Bone marrow (tissue), 2 donors: ENCODE results near the gene ARHGAP24.
"Not testable (repeated sequence)": the region's sequence is repeated elsewhere in the genome, so short reads cannot be mapped to it uniquely, and the experiment has no call there.

Source experiments
- DNase-seq, 2 donors: peaks; one replicate each; lab custom pipeline; 2025; lab: John Stamatoyannopoulos, UW

ARHGAP24 gene

DNA sequence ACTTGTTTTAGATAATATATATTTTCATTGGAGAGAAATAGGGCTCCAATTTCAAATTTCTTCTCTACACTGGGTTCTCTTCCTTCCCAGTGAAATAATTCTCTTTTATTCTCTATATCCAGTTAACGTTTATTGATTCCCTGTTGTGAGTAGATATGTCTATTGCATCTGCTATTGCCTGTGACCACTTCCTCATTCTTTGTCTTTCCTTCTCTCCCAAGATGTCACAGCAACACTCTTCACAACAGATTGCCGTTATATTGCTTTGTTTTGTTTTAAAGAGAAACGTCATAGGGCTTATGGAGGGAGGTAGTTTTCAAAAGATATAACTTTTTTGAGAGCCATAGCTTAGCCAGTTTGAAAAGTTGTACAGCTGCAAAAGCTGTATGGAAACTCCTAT, 343.8 kb downstream of the ARHGAP24 start:
- DNase-seq = no peak

GRCh38 chr4:85820101-85820500, 345.2 kb downstream of the ARHGAP24 start:
- DNase-seq = not testable (repeated sequence)

GRCh38 chr4:85821688-85822455, 346.9 kb downstream of the ARHGAP24 start:
- no peak for DNase-seq

DNA sequence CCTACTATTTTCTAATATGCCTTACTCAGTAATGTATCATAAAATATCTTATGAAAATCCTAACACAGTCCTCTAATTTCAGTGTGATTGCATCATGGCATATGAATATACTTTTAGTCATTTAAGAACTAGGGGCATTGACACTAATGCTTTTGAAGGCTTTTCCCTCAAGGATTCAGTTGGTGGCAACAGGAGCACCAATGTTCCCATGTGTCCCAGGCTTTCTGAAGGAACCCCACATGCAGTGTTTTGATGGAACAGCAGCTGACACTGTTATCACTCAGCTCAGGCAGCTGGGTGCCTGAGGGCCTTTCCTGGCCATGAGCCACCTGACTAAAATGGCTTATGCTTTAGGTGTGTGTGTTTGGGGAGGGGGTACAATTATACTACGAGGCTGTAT, 348.3 kb downstream of the ARHGAP24 start:
- DNase-seq = no peak

DNA sequence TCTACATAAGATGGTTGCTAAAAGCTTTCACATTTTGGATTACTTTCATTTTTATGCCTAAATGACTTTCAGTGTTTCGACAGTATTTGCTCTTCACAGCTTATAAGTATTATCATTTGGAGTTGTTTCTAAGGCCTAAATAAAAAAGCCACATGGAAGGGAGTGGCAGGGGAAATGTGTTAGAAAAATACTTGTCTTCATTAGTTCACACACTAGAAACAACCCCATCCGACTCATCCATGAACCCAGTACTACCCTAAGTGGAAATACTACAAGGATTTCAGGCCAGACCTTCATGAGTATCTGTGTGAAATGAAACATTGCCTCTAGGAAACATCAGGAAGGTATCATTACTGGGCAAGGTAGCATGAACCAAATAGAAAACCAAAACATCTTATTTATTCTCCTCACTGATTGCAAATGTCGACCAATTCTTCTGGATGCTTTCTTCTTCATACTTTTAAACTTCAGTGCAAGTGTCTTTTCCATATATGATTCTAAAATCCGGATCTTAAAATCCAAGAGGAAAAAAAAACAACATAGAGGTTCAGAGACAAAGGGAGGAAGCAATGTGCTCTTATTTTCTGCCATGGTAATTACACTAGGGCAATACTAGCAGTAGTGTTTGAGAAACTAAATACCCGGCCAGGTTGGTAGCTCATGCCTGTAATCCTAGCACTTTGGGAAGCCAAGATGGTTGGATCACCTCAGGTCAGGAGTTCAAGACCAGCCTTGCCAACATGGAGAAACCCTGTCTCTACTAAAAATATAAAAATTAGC, 349.4 kb downstream of the ARHGAP24 start:
- DNase-seq = no peak

- DNase-seq = no peak
Observed at GRCh38 chr4:85826060-85826678, 351.2 kb downstream of the ARHGAP24 start.

GRCh38 chr4:85828027-85828890, 353.3 kb downstream of the ARHGAP24 start:
- no peak for DNase-seq

- DNase-seq = no peak
Observed at GRCh38 chr4:85829276-85830051, 354.5 kb downstream of the ARHGAP24 start.

GRCh38 chr4:85831647-85832046, 356.7 kb downstream of the ARHGAP24 start:
- no peak for DNase-seq

DNA sequence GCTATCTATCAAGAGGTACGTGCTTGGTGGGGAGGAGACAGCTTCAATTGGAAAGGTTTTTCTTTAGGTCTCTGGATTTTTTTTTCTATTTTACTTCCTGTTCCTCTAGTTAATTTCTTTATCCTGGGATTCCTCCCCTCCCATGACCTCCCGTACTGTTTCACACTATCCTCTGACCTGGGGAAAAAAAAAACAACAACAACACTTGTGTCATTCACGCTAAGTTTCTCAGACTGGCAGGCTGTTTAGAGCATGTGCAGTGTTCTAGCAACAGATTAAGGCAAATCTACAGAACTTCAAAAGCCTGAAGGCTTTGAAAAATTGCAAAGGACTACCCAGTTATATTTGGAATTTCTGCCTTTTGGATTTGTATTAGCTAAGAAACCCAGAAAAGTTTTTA, 358.4 kb downstream of the ARHGAP24 start:
- no peak for DNase-seq

- DNase-seq = no peak
Observed at GRCh38 chr4:85834934-85835333, 360.0 kb downstream of the ARHGAP24 start.

- DNase-seq = no peak
Observed at GRCh38 chr4:85836588-85837438, 361.9 kb downstream of the ARHGAP24 start.

DNA sequence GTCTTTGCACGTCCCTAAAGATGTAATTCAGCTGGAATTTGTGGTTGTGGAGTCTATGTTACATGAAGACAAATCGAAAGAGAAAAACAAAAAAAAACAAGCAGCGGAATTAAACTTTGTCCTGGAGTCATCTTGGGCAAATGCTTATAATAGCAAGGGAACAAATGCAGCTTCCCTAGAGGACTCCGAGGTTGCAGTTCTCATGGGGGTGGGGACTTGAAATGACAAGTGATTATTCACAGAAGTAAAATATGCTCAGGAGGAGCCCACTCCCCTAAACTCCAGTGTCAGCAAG, 362.4 kb downstream of the ARHGAP24 start:
- no peak for DNase-seq

- DNase-seq = not testable (repeated sequence)
Observed at GRCh38 chr4:85839981-85840451, 365.1 kb downstream of the ARHGAP24 start.

DNA sequence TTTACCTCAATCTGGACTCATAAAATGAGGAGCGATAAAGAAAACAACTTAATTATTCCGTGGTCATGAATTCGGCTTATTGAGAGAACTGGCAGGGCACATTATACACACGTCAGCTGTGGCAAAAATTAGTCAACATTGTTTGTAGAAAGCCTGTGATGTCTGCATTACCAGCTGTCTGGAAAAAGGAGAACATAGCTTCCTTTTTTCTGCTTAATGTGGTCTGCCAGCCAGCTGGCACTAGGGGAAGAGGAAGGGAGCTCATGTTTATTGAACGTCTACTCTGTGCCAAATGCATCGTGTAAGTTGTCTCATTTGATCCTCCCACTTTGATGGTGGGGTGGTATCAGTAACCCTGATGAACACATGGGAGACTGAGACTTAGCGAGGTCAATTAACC, 367.6 kb downstream of the ARHGAP24 start:
- DNase-seq = peak; percentile 2 to 82

DNA sequence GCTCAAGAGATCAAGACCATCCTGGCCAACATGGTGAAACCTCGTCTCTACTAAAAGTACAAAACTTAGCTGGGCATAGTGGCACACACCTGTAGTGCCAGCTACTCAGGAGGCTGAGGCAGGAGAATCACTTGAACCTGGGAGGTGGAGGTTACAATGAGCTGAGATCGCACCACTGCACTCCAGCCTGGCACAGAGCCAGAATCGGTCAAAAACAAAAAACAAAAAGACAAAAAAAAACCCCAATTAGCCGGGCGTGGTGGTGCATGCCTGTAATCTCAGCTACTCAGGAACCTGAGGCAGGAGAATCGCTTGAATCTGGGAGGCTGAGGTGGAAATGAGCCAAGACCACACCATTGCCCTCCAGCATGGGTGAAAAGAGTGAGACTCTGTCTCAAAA, 378.8 kb downstream of the ARHGAP24 start:
- not testable (repeated sequence) for DNase-seq

GRCh38 chr4:85854546-85854945, 379.6 kb downstream of the ARHGAP24 start:
- no peak for DNase-seq

DNA sequence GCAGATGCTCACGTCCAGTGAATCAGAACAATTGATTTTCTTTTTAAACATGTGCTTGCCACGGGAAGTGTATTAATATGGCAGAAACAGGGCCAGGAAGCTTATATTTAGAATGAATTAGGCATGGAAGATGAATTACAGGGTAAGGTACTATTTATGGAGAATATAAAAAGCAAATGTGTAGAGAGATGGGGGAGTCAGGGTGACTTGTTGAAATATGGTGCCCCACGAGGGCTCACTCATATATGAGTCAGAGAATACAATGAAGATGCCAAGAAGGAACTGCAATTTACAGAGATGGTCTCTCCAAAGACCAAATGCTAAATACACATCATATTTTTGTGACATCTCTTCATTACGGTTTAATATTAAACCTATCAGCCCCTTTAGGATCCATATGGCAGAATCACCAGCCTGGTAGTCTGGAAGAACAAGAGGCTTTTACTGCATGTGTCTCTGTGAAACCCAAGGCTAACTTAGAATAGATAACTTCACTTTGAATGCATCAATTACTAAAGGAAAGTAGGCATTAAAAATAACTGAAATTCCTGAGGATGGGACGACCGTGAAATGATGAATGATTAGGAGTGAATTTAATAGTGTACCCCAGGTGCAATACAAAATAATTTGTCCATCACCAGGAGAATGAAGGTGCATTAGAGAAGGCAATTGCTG, 385.3 kb downstream of the ARHGAP24 start:
- DNase-seq = no peak

DNA sequence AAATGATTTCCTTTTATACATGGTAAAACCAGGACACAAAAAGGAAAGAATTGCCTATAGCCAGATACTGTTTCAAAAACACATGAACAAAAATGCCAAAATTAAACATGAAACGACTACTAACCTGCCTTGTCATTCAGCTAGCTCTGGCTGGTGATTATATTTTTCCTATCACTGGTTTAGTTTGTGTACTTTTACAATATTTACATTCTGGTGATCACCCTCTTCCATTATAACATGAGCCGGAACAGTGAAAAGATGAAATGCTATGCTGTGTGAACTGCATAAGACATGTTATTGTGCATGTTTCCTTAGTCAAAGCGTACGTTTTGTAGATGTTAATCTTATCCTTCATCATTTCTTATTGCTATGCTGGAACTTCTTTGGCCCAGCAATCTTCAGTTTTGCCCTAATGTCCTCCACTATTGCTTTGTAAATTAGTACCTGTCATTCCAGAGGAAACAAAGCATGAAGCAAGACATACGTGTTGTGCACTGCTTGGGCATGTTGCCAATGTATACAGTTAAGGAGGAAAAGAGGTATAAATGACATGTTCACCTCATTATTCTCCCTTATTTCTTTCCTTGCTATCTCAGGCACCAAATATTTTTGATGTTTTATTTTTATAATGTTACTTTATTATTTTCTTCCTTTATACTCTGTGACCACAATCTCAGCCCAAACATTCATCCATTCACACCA, 386.3 kb downstream of the ARHGAP24 start:
- DNase-seq = no peak
